ENCODE results near the gene RPL23. TPM values are rescaled to one million over a fixed set of nuclear protein-coding genes. Genes with fewer than 3 reads are reported as not detected.

RPL23 gene
- 1,000 to 10,000 TPM; 1,908 to 1,957 TPM for total RNA-seq

DNA sequence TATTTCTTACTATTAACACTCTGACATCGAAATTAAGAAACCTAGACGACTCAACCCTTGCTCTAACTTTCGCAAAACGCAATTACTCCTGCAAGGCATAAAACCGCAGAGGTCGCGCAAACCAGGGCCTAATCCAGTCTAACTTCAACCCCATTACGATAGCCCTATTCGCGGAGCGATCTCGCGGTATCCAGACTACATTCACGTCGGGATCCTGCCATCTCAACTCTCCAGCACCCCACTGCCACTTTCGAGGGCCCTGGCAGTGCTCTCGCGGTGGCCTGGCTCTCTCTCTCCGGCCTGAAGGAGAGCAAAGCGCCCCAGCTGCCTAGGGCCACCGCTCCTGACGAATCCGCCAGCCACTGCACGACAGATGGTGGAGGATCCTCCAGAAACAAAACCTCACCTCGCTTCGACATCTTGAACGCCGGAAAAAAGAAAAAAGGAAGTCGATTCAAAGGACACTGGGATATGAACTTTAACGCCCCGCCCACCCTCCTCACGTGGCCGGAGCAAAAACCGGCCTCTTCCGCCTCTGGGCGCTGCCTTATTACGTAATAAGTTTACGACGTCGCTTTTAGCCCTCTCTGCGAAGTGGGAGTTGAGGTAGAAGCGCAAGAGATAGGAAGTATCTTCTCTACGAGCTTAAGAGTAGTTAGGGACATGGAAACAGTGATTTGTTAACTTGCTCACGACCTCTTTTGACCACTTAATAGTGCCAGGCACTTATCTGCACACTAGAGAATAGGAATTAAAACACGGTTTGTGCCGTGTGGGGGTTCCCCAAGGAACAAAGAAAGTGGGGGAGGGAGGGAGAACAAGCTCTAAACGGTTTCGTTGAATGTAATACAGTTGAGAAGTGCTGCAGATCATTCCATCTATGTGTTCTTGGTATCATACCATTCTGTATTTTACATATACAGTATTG lies at the start of gene RPL23:
TSS of gene RPL23 (minus strand) at position 430 of the 928 bp plus-strand sequence. CDS start at position 419, 11 bp downstream.
- peak; percentile 88 for ATAC-seq
- H3K4me3 Mint-ChIP-seq, result peak within 1 kb of the TSS; percentile 99
- TF ChIP-seq, protein P1, sequence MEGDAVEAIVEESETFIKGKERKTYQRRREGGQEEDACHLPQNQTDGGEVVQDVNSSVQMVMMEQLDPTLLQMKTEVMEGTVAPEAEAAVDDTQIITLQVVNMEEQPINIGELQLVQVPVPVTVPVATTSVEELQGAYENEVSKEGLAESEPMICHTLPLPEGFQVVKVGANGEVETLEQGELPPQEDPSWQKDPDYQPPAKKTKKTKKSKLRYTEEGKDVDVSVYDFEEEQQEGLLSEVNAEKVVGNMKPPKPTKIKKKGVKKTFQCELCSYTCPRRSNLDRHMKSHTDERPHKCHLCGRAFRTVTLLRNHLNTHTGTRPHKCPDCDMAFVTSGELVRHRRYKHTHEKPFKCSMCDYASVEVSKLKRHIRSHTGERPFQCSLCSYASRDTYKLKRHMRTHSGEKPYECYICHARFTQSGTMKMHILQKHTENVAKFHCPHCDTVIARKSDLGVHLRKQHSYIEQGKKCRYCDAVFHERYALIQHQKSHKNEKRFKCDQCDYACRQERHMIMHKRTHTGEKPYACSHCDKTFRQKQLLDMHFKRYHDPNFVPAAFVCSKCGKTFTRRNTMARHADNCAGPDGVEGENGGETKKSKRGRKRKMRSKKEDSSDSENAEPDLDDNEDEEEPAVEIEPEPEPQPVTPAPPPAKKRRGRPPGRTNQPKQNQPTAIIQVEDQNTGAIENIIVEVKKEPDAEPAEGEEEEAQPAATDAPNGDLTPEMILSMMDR (IDR thresholded peaks at IDR 0.05), result no peak
- H3K9me3 Mint-ChIP-seq, result no peaks in the 10 kb centered on the region
- H3K27me3 Mint-ChIP-seq, result no peaks in the 10 kb centered on the region
- intact Hi-C loops (cut with micrococcal nuclease), result loop anchor here (2.0 kb wide), 1 partner anchor 15 kb away; no protein-coding TSS in a partner anchor
- CTCF ChIA-PET, result interaction anchor here (0.8 to 3.0 kb wide), 10 partner anchors 14 to 300 kb away, joined by 3 to 11 read pairs (median 6); partner anchors contain the start of genes FBXO47 and LASP1
- POLR2A ChIA-PET, result interaction anchor here (0.7 to 8.3 kb wide), 36 partner anchors 9 to 300 kb away, joined by 3 to 106 read pairs (median 5); partner anchors contain the start of genes CWC25, LASP1, LASP1NB and MLLT6
- peak; percentile 97 for DNase-seq
- H3K36me3 Mint-ChIP-seq (ENCODE audit: low read depth), result peaks cover 48% of the 10 kb centered on the region
- H3K27ac Mint-ChIP-seq, result peak within 1 kb of the TSS; percentile 99
- H3K4me1 Mint-ChIP-seq (ENCODE audit: low read depth), result peaks cover 40% of the 10 kb centered on the region

DNA sequence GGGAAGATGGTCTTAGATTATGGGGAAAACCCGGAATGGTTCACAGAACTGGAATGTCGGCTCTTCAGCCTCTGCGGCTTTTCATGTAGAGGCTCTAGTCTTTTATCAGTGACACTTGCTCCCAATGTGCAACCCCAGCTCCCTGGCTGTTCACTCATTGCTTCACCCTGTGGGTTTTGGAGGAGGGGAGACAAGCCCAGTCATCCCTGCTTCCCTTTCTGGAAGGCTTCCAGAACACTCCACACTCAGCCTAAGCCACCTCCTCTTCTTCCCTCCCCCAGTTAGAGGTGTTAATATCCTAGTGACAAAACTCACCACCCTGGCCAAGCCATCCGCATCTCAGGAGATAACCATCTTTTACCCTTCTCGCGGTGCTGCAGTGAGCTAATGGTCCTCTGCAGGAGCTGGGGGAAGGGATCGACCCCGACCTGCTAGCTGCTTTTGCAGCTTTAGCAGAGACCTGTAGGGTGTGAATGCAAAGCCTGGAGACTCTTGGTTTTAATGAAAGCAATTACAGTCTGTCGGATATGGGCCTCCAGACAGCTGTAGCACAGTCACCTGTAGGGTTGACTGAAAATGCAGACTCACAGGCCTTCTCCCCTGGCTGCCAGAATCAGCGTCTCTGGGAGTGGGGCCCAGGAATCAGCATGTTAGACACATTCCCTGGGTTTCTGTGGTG lies 47.6 kb upstream of the RPL23 start:
- Mint-ChIP-seq H3K27ac (peak overlapping the region; percentile 85), H3K27me3 (no peaks in the 10 kb centered on the region), H3K4me1 (ENCODE audit: low read depth) (peaks cover 63% of the 10 kb centered on the region), H3K9me3 (no peaks in the 10 kb centered on the region), H3K36me3 (ENCODE audit: low read depth) (peaks cover 70% of the 10 kb centered on the region), H3K4me3 (no peak overlapping the region)
- TF ChIP-seq, protein P1 (IDR thresholded peaks at IDR 0.05), result no peak
- POLR2A ChIA-PET, result interaction anchor here (0.8 to 6.2 kb wide), 6 partner anchors 10 to 32 kb away, joined by 3 to 53 read pairs (median 6); partner anchors contain the start of gene LASP1
- DNase-seq (peak; percentile 60), ATAC-seq (peak; percentile 5)
- CTCF ChIA-PET, result interaction anchor here (0.7 to 3.1 kb wide), 7 partner anchors 13 to 253 kb away, joined by 3 to 21 read pairs (median 4); partner anchors contain the start of genes LASP1 and LASP1NB
- intact Hi-C loops (cut with micrococcal nuclease), result no loop called here

DNA sequence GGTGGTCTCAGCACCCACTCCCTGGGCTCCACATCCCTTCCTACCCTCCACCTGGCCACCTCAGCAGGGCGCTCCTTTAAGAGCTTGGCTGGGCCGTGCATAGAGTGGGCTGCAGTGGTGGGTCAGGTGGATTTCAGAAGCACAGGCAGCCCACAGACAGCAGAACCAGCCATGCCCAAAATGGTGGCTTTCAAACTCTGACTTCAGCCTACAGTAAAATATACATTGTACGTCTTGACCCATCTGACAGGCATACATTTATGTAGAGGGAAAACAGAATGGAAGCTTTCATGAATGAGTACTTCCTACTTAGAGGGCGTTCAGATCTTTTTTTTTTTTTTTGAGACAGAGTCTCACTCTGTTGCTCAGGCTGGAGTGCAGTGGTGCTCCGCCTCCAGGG lies 45.9 kb upstream of the RPL23 start:
- TF ChIP-seq, protein P1 (IDR thresholded peaks at IDR 0.05), result no peak
- peaks cover 66% of the 10 kb centered on the region for H3K36me3 Mint-ChIP-seq (ENCODE audit: low read depth)
- POLR2A ChIA-PET, result interaction anchor here (0.8 to 6.2 kb wide), 9 partner anchors 12 to 200 kb away, joined by 3 to 55 read pairs (median 14); partner anchors contain the start of genes LASP1, LASP1NB and RPL23
- ATAC-seq (no peak), DNase-seq (no peak)
- CTCF ChIA-PET, result interaction anchor here (1.4 to 3.6 kb wide), 6 partner anchors 12 to 254 kb away, joined by 4 to 25 read pairs (median 6); partner anchors contain the start of gene LASP1
- H3K9me3 Mint-ChIP-seq, result no peaks in the 10 kb centered on the region
- peak overlapping the region; percentile 72 for H3K4me3 Mint-ChIP-seq
- H3K4me1 Mint-ChIP-seq (ENCODE audit: low read depth), result peaks cover 62% of the 10 kb centered on the region
- no peaks in the 10 kb centered on the region for H3K27me3 Mint-ChIP-seq
- peak overlapping the region; percentile 99 for H3K27ac Mint-ChIP-seq
- intact Hi-C loops (cut with micrococcal nuclease), result loop anchor here (1.0 kb wide), 1 partner anchor 28 kb away; no protein-coding TSS in a partner anchor

DNA sequence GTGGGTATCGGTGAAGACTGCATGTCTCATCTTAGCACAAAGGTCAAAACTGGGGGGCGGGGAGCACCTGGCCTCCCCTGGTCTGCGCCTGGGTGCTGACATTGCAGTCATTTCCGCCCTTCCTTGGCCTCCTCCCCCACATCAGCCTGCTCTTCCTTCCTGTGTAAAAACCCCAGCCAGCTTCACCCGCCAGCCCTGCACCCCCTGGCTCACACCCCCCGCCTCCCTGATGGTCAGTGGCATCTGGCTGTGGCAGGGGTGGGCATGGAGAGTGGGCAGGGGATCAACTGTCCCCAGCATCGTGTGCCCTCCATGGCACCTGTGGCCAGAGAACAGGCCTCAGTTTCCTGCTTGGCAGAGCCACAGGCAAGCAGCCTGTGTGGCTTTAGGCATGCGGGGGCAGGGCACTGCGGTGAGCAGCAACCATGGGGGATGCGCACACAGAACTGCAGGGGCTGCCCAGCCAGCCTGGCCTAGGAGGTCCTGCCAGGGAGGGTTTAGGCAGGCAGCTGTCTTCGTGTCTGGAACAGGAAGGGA lies 45.4 kb upstream of the RPL23 start:
- ChIA-PET POLR2A (interaction anchor here (1.0 to 6.2 kb wide), 13 partner anchors 9 to 200 kb away, joined by 3 to 55 read pairs (median 6); partner anchors contain the start of genes LASP1, LASP1NB and RPL23), CTCF (interaction anchor here (1.0 to 3.6 kb wide), 9 partner anchors 9 to 255 kb away, joined by 3 to 25 read pairs (median 4); partner anchors contain the start of gene LASP1)
- Mint-ChIP-seq H3K36me3 (ENCODE audit: low read depth) (peaks cover 64% of the 10 kb centered on the region), H3K4me3 (peak overlapping the region; percentile 72), H3K9me3 (no peaks in the 10 kb centered on the region), H3K27ac (peak overlapping the region; percentile 99), H3K27me3 (no peaks in the 10 kb centered on the region), H3K4me1 (ENCODE audit: low read depth) (peaks cover 67% of the 10 kb centered on the region)
- intact Hi-C loops (cut with micrococcal nuclease), result loop anchor here (1.0 kb wide), 1 partner anchor 28 kb away; no protein-coding TSS in a partner anchor
- ATAC-seq (peak; percentile 89), DNase-seq (peak; percentile 98)
- TF ChIP-seq, protein P1 (IDR thresholded peaks at IDR 0.05), result no peak
